GM19438 (cell line): Measurements from ENCODE around the gene TRIM34.
A peak's percentile ranks its signal among the peaks of the same experiment; 100 is the strongest.
"Not testable (repeated sequence)": the region's sequence is repeated elsewhere in the genome, so short reads cannot be mapped to it uniquely, and the experiment has no call there.

ENCODE experiments used
- ATAC-seq: cut with Tn5 transposase; IDR thresholded peaks from one replicate; pipeline ENCODE4 v1.9.1; 2021; ENCODE audit warnings: low read depth; ENCODE audit not compliant: unreplicated experiment

TRIM34 gene

GRCh38 chr11:5683620-5684019 lies 58.8 kb downstream of the TRIM34 start:
- not testable (repeated sequence) for ATAC-seq

GRCh38 chr11:5684036-5684645 lies 59.3 kb downstream of the TRIM34 start:
- ATAC-seq: peak; percentile 16

- ATAC-seq: peak; percentile 73
These were observed 60.0 kb downstream of the TRIM34 start, which contains the start of gene TRIM5 for GRCh38 chr11:5684646-5685362. TRIM5 (minus strand) TSS chr11:5685074; CDS start chr11:5680177, 4,897 bp downstream.

- ATAC-seq: no peak
These were observed 61.6 kb downstream of the TRIM34 start for GRCh38 chr11:5686426-5686825.

- no peak for ATAC-seq
These were observed 63.7 kb downstream of the TRIM34 start for GRCh38 chr11:5688482-5688881.

GRCh38 chr11:5689551-5689983 lies 64.8 kb downstream of the TRIM34 start, which contains the start of gene TRIM22:
TRIM22 (plus strand) TSS chr11:5689790; CDS start chr11:5696233, 6,443 bp downstream.
- peak; percentile 63 for ATAC-seq

- ATAC-seq: no peak
These were observed 65.4 kb downstream of the TRIM34 start for GRCh38 chr11:5690216-5690615.

GRCh38 chr11:5690736-5691135 lies 65.9 kb downstream of the TRIM34 start:
- no peak for ATAC-seq

GRCh38 chr11:5691238-5691963 lies 66.6 kb downstream of the TRIM34 start:
- ATAC-seq: not testable (repeated sequence)

GRCh38 chr11:5691964-5692361 lies 67.2 kb downstream of the TRIM34 start:
- no peak for ATAC-seq
